CD4-positive, alpha-beta T cell treated with Interleukin-4 for 4 hours (primary cell): Measurements from ENCODE around the gene HS6ST2.

Experiments
- DNase-seq: peaks from one replicate; pipeline ENCODE4 v3.0.0-alpha.2; 2020

HS6ST2 gene

GRCh38 chrX:132842460-132843238 lies 115.8 kb downstream of the HS6ST2 start:
- DNase-seq: no peak

GRCh38 chrX:132837967-132838366 lies 120.5 kb downstream of the HS6ST2 start:
- no peak for DNase-seq

GRCh38 chrX:132837126-132837525 lies 121.3 kb downstream of the HS6ST2 start:
- no peak for DNase-seq

DNA sequence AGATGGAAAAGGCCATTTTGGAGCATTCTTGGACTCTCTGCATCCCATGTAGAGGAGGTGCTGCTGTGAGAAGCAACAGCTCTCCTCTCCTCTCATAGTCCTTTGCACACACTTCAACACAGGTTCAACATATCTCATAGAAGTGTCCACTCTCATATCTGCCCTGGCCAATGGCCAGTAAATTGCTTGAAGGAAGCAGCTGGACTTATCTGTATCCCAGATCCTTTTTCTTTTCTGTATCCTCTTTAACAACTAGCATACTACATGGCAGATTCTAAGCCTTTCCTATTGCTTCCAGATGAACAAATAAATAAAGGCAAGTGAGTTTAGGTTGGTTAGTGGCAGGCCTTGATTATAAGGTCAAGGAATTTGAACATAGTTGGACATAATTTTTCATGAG lies 122.0 kb downstream of the HS6ST2 start:
- DNase-seq: no peak

GRCh38 chrX:132834741-132835140 lies 123.7 kb downstream of the HS6ST2 start:
- no peak for DNase-seq

GRCh38 chrX:132834109-132834508 lies 124.3 kb downstream of the HS6ST2 start:
- DNase-seq: no peak

DNA sequence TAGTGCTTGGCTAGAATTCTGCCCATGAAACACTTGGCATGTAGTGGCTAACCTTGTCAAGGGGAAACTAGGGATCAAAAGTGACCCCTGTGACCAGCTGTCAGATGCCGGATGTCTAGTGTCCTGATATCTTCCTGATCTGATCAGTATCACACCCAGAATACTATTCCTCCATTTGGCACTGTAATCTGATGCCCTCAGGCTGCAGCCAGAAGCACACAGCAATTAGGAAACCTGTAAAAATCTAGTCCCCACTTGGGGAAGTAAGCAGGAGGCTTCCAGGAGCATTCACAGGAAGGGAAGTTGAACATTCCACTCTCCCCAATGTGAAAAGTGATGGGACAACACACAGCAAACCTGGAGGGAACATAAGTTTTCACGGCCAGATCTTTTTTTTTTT lies 125.1 kb downstream of the HS6ST2 start:
- no peak for DNase-seq

DNA sequence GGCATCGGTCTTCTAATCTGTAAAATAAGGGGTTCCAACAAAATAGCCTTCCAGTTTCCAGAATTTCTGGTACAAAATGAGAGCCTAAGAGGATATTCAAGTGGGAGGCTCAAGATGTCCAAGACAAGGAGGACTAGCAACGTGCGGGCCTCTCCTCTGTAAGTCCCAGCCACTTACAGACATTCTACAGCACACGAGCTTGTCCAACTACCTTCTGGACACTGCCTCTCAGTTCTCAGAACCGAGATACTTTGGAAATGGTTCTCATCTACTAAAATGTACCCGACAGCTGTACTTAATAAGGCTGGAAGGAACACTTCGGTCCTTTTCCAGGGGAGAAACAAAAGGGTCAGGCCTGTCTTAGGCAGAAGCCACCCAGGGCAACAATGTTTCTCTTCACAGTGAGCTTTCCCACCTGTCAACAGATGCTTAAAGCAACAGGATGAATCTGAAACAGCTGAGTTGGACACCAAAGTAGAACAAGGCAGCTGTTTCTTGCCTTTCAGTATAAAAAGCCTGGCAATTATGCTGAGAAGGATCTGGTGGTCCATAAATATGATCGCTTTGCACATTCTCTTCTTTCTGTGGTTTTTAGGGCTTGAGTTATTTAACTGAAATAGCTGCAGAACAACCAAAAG lies 127.0 kb downstream of the HS6ST2 start:
- DNase-seq: no peak

GRCh38 chrX:132822634-132823012 lies 135.8 kb downstream of the HS6ST2 start:
- no peak for DNase-seq

DNA sequence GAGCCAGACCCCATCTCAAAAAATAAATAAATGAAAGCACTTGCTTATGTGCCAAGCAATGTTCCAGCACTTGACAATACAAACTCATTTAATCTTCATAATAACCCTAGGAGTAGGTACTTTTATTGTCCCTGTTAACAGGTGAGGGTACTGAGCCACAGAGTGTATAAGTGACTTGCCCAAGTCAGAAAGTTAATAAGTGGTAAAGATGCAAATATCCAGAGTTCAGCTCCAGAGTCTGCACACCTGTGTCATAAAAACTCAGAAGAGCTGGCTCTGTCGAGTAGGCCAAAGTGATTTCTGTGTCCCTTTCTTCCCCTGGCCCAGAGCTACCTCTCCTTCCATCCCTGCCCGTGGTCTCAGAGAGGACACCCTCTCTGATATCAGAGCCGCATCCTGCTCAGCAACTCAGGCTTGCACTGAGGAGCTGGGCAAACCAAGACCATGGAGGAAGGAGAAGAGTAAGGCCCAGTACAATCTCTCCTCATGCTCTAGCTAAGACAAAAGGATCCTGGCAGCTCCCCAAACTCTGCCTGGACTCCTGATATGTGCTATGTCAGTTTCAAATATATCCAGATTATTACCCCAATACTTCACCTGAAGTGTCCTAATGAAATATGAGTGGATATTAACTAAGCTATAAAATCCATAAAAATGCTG lies 136.3 kb downstream of the HS6ST2 start:
- no peak for DNase-seq

DNA sequence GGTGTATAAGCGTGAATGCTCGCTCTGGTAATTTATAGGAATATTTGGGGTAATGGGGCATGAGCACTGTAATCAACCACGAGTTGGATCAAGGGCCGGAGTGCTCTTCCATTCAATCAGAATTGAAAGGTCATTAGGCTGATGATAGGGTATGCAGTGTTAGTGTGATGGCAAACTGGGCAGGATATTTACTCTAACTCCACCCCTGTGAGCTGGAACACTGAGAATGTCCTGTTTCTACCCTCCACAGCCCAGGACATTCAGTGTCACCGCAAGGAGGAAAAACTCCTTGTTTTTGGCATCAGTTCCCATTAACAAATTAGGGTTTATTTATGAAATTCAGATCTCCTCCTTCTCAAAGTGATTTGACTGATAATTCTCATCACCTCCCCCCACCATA lies 137.8 kb downstream of the HS6ST2 start:
- no peak for DNase-seq

GRCh38 chrX:132819711-132820264 lies 138.6 kb downstream of the HS6ST2 start:
- DNase-seq: no peak

- DNase-seq: no peak
These were observed 139.8 kb downstream of the HS6ST2 start for GRCh38 chrX:132818638-132819037.

- no peak for DNase-seq
These were observed 142.8 kb downstream of the HS6ST2 start for GRCh38 chrX:132815643-132816042.

- DNase-seq: no peak
These were observed 147.3 kb downstream of the HS6ST2 start for GRCh38 chrX:132810964-132811712.

GRCh38 chrX:132810488-132810887 lies 147.9 kb downstream of the HS6ST2 start:
- no peak for DNase-seq

DNA sequence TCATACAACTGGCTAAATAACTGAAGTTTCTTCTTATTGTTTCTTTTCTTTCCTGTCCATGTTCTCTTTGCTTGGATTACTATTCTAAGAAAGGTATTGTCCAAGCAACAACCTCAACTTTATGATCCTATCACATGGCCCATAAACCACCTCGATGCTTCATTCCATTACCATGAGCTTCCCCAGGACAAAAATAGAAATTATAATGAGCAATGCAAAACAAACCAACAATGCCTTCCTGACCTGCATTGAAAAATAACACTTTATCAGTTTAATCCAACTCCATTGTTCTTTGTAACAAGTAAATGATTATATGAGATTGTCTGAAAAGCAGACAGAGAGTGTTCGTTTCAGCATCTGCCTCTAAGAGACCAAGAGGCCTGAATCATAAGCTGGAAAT lies 148.8 kb downstream of the HS6ST2 start:
- no peak for DNase-seq

DNA sequence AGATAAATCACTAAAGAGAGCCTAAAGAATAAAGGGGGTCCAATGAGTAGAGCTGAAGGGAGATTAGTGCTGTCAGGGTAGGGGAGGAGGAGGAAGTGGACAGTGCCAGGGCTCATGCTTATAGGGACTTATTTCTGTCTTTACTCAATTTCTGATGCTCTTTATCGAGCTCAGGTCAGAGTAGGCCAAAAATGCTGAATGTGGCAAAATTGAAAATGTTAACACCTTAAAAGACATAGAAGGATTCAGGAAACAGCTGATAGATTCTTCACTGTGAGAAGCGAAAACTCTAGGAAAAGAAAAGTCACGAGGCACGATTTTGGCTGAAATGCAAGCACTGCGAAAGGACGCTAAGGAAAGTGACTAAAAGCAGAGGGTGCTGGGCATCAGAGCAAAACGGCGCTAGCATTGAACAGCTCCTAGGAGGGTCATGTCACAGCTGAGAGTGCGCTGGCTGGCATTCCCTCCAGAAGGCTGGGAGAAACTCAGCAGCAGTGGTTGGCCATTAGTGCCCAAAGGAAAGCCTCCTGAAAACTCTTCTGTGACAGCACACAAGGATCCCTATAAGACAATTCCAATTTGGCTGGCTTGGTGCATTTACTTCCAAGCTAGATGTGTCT lies 150.9 kb downstream of the HS6ST2 start:
- DNase-seq: no peak

- DNase-seq: no peak
These were observed 156.4 kb downstream of the HS6ST2 start for GRCh38 chrX:132802033-132802432.

DNA sequence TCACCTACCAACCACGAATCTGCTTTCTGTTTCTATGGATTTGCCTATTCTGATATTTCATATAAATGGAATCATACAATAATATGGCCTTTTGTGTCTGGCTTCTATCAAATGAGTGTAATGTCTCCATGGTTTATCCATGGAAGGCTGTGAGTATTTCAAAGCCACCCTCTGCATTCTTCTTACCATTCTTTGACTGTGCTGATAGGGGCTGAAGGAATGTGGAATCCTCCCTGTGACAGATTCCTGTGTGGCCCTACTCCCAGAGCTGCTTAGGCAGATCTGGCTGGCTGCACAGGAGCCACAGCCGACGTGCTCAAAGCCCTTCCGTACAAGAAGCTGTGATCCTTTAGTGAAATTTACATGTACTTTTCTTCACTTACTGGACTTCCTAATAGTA lies 163.2 kb downstream of the HS6ST2 start:
- DNase-seq: no peak

- DNase-seq: no peak
These were observed 166.7 kb downstream of the HS6ST2 start for GRCh38 chrX:132791714-132792113.

DNA sequence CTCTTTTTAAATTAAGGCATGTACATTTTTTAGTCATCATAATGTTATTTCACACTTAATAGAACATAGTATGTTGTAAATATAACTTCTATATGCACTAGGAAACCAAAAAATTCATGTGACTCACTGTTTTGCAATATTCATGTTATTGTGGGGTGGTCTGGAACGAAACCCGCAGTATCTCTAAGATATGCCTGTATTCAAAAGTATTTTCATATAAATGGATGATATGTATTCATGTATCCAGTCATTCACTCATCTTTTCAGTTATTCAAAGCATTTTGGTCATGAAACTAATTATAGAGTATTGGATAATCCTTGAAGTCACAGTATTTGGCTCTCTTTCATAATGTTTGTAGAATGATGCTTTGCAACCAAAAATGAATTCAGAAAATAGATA lies 168.1 kb downstream of the HS6ST2 start:
- no peak for DNase-seq

DNA sequence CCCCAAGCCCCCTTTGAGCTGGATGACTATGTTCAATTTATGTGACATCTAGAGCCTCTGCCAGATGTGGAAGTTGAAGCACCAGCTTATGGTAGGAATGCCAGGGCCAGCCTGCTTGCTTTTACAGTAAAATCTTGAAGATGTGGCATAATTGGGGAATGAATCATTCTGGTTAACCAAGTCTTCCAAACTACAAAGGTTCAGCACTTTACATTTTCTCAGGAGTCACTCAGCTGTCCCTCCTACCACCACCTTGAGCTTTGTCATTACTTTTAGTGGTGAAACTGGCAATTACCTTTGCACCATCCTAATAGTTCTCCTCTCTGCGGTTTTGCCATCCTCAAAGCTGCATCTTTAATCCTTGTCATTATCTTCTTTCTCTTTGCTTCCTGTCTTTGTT lies 172.2 kb downstream of the HS6ST2 start:
- DNase-seq: no peak
